ENCODE data around the gene HIVEP3.

DNA sequence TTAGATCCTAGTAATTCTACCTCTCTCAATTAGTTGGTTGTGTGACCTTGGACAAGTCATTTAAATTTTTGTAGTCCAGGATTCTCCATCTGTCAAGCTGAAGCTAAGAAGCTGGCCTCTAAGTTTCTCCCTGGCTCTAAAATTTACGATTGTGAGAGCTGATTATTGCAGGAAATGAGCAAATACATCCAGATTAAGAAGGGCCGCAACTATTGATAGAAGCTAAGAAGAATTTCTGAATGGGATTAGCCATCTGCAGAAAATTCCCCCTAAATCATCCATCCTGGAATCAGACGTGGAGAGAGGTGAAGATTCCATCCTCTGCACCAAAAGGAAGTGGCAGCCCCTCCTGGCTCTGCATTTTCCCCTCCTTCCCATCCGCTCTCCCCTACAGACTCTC lies 55.0 kb downstream of the HIVEP3 start:
- TF ChIP-seq, protein P1, sequence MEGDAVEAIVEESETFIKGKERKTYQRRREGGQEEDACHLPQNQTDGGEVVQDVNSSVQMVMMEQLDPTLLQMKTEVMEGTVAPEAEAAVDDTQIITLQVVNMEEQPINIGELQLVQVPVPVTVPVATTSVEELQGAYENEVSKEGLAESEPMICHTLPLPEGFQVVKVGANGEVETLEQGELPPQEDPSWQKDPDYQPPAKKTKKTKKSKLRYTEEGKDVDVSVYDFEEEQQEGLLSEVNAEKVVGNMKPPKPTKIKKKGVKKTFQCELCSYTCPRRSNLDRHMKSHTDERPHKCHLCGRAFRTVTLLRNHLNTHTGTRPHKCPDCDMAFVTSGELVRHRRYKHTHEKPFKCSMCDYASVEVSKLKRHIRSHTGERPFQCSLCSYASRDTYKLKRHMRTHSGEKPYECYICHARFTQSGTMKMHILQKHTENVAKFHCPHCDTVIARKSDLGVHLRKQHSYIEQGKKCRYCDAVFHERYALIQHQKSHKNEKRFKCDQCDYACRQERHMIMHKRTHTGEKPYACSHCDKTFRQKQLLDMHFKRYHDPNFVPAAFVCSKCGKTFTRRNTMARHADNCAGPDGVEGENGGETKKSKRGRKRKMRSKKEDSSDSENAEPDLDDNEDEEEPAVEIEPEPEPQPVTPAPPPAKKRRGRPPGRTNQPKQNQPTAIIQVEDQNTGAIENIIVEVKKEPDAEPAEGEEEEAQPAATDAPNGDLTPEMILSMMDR (optimal IDR thresholded peaks at IDR 0.05 in 1 of 3, IDR thresholded peaks at IDR 0.05 in 1 of 3, conservative IDR thresholded peaks at IDR 0.05 in 1 of 3; ENCODE audit: extremely low read depth in 1 of 3, insufficient read depth in 2 of 3, low read length in 3 of 3) = no peak
- TF ChIP-seq EZH2 (IDR thresholded peaks at IDR 0.05; ENCODE audit: low read length) = no peak

Data from keratinocyte (primary cell).